IMR-90 (cell line): ENCODE data around the gene MSL3. TPM values are rescaled to one million over a fixed set of nuclear protein-coding genes. Genes with fewer than 3 reads are reported as not detected.

ENCODE experiments used
- ATAC-seq: fragments of 200-7000 bp; cut with Tn5 transposase; 2 replicates; pipeline ENCODE4 v1.9.1; 2020; ENCODE audit warnings: low read depth, mild to moderate bottlenecking, moderate library complexity
- BruUV-seq: library from RNA; stranded (reverse); fragments of 400-500 nt; replicated peaks from 2 replicates; lab custom pipeline; 2021; lab: Mats Ljungman, UMichigan
- CTCF ChIA-PET: fragments of 300-600 bp; formaldehyde crosslinking; extraction: SDS; loops from one replicate; lab custom pipeline; 2021; ENCODE audit warnings: antibody characterized with exemption; lab: Yijun Ruan, JAX
- POLR2A ChIA-PET: fragments of 300-600 bp; sonication (Branson Sonifier 250); formaldehyde crosslinking; loops from one replicate; lab custom pipeline; 2022; ENCODE audit warnings: antibody characterized with exemption; ENCODE audit not compliant: unreplicated experiment; lab: Charles Lee
- DNase-seq: peaks from one replicate; pipeline ENCODE4 v3.0.0; 2013
- H2AFZ ChIP-seq: replicated peaks from 2 replicates; pipeline ENCODE3; 2013; ENCODE audit warnings: low read length, mild to moderate bottlenecking; ENCODE audit not compliant: poor library complexity
- H2AK5ac ChIP-seq: 2 replicates; pipeline ENCODE4 v1.6.1; 2013; ENCODE audit warnings: low read depth, low read length, inconsistent platforms
- H2AK9ac ChIP-seq: replicated peaks from 2 replicates; pipeline ENCODE3; 2013; ENCODE audit warnings: mild to moderate bottlenecking, low read depth, low read length, moderate library complexity; ENCODE audit not compliant: poor library complexity
- H2BK120ac ChIP-seq: 2 replicates; pipeline ENCODE4 v1.6.1; 2013; ENCODE audit warnings: low read depth, low read length, inconsistent platforms
- H2BK15ac ChIP-seq: 3 replicates; pipeline ENCODE4 v1.6.1; 2013; ENCODE audit warnings: low read depth, low read length, inconsistent platforms
- H2BK20ac ChIP-seq: 2 replicates; pipeline ENCODE4 v1.6.1; 2013; ENCODE audit warnings: low read depth, mild to moderate bottlenecking, inconsistent platforms, low read length, moderate library complexity
- H2BK5ac ChIP-seq: 2 replicates; pipeline ENCODE4 v1.6.1; 2013; ENCODE audit warnings: mild to moderate bottlenecking, low read depth, low read length, inconsistent platforms; ENCODE audit not compliant: poor library complexity, severe bottlenecking
- H3K14ac ChIP-seq: replicated peaks from 2 replicates; pipeline ENCODE4 v1.6.1; 2013; ENCODE audit warnings: low read depth, low read length, inconsistent platforms
- H3K18ac ChIP-seq: 2 replicates; pipeline ENCODE4 v1.6.1; 2013; ENCODE audit warnings: low read depth, low read length, control low read depth
- H3K23ac ChIP-seq: 2 replicates; pipeline ENCODE4 v1.6.1; 2013; ENCODE audit warnings: low read depth, low read length, inconsistent platforms
- H3K27ac ChIP-seq: 2 replicates; pipeline ENCODE4 v1.5.1; 2013; ENCODE audit warnings: mild to moderate bottlenecking, control low read depth, low read length; ENCODE audit not compliant: insufficient read depth
- H3K27me3 ChIP-seq: 2 replicates; pipeline ENCODE4 v1.6.1; 2013; ENCODE audit warnings: low read length; ENCODE audit not compliant: control insufficient read depth, insufficient read depth
- H3K36me3 ChIP-seq: 2 replicates; pipeline ENCODE4 v1.6.1; 2013; ENCODE audit warnings: low read length, mixed read lengths; ENCODE audit not compliant: control insufficient read depth, insufficient read depth
- H3K4ac ChIP-seq: 2 replicates; pipeline ENCODE4 v1.6.1; 2013; ENCODE audit warnings: low read depth, low read length, inconsistent platforms
- H3K4me1 ChIP-seq: 2 replicates; pipeline ENCODE4 v1.6.1; 2013; ENCODE audit warnings: low read length, mixed read lengths; ENCODE audit not compliant: control insufficient read depth, insufficient read depth
- H3K4me2 ChIP-seq: 2 replicates; pipeline ENCODE4 v1.6.1; 2013; ENCODE audit warnings: low read depth, mild to moderate bottlenecking, control low read depth, low read length, moderate library complexity
- H3K4me3 ChIP-seq: 2 replicates; pipeline ENCODE4 v1.5.1; 2013; ENCODE audit warnings: low read depth, mild to moderate bottlenecking, control low read depth, low read length, moderate library complexity; ENCODE audit not compliant: insufficient read depth
- H3K56ac ChIP-seq: 2 replicates; pipeline ENCODE4 v1.6.1; 2013; ENCODE audit warnings: low read length, inconsistent platforms; ENCODE audit not compliant: insufficient read depth; ENCODE audit errors: extremely low read depth
- H3K79me1 ChIP-seq, 2 experiments: 2 replicates each; pipeline ENCODE4 v1.6.1; 2013; ENCODE audit warnings: low read length in 2 of 2, inconsistent platforms in 1 of 2, low read depth in 1 of 2
- H3K9ac ChIP-seq: 2 replicates; pipeline ENCODE4 v1.6.1; 2013; ENCODE audit warnings: low read depth, low read length, control low read depth
- H3K9me1 ChIP-seq: 2 replicates; pipeline ENCODE4 v1.6.1; 2013; ENCODE audit warnings: low read length, inconsistent platforms; ENCODE audit not compliant: insufficient read depth
- H3K9me3 ChIP-seq: 2 replicates; pipeline ENCODE4 v1.6.1; 2013; ENCODE audit warnings: low read length; ENCODE audit not compliant: control insufficient read depth, insufficient read depth
- H4K20me1 ChIP-seq: 2 replicates; pipeline ENCODE4 v1.6.1; 2013; ENCODE audit warnings: low read length, inconsistent platforms; ENCODE audit not compliant: insufficient read depth
- H4K5ac ChIP-seq: 2 replicates; pipeline ENCODE4 v1.6.1; 2013; ENCODE audit warnings: mild to moderate bottlenecking, low read depth, low read length, control low read depth
- H4K8ac ChIP-seq, 2 experiments: 2 replicates each; pipeline ENCODE4 v1.6.1; 2013; ENCODE audit warnings: low read depth in 2 of 2, low read length in 2 of 2, control low read depth in 1 of 2, inconsistent platforms in 1 of 2
- H4K91ac ChIP-seq: 2 replicates; pipeline ENCODE4 v1.6.1; 2013; ENCODE audit warnings: low read depth, low read length, inconsistent platforms; ENCODE audit not compliant: insufficient read depth
- CEBPB ChIP-seq: IDR thresholded peaks from 2 replicates; pipeline ENCODE4 v1.6.1; 2012; ENCODE audit warnings: low read depth, low read length, improper control_type of control experiment
- CHD1 ChIP-seq: IDR thresholded peaks from 2 replicates; pipeline ENCODE4 v1.6.1; 2012; ENCODE audit warnings: low read depth, low read length, improper control_type of control experiment
- CTCF ChIP-seq: conservative IDR thresholded peaks from 2 replicates; pipeline ENCODE4 v1.5.1; 2012; ENCODE audit warnings: mild to moderate bottlenecking, low read depth, low read length, improper control_type of control experiment
- FOS ChIP-seq: fragments of 150-350 bp; IDR thresholded peaks from 2 replicates; pipeline ENCODE4 v1.6.1; 2016; ENCODE audit warnings: low read depth, low read length
- MAFK ChIP-seq: IDR thresholded peaks from 2 replicates; pipeline ENCODE4 v1.6.1; 2012; ENCODE audit warnings: low read depth, low read length, improper control_type of control experiment
- MAZ ChIP-seq: IDR thresholded peaks from 2 replicates; pipeline ENCODE4 v1.6.1; 2012; ENCODE audit warnings: low read depth, mild to moderate bottlenecking, low read length, improper control_type of control experiment, moderate library complexity, borderline replicate concordance
- NFE2L2 ChIP-seq: fragments of 150-350 bp; IDR thresholded peaks from 2 replicates; pipeline ENCODE4 v1.6.1; 2016; ENCODE audit warnings: low read depth, mild to moderate bottlenecking, low read length
- POLR2A ChIP-seq: IDR thresholded peaks from 2 replicates; pipeline ENCODE4 v1.6.1; 2012; ENCODE audit warnings: mild to moderate bottlenecking, low read depth, low read length
- RAD21 ChIP-seq: IDR thresholded peaks from 2 replicates; pipeline ENCODE4 v1.6.1; 2012; ENCODE audit warnings: low read length, improper control_type of control experiment
- RCOR1 ChIP-seq: IDR thresholded peaks from 2 replicates; pipeline ENCODE4 v1.6.1; 2012; ENCODE audit warnings: mild to moderate bottlenecking, low read length, improper control_type of control experiment; ENCODE audit not compliant: insufficient replicate concordance
- SMC3 ChIP-seq: fragments of 150-350 bp; IDR thresholded peaks from 2 replicates; pipeline ENCODE4 v1.6.1; 2016; ENCODE audit warnings: low read depth, mild to moderate bottlenecking, antibody characterized with exemption, low read length, moderate library complexity
- USF2 ChIP-seq: fragments of 150-350 bp; IDR thresholded peaks from 2 replicates; pipeline ENCODE4 v1.6.1; 2017; ENCODE audit warnings: mild to moderate bottlenecking, antibody characterized with exemption, low read length, low read depth
- WGBS, 2 experiments: methylation state at CpG; one replicate each; pipeline versions ENCODE4 v1.1.5 to v1.1.7; 2013; ENCODE audit warnings: missing lambda C conversion rate in 2 of 2; ENCODE audit not compliant: insufficient read length in 1 of 2; ENCODE audit errors: extremely low coverage in 2 of 2; 5-methylcytosine and 5-hydroxymethylcytosine counted together
- dilution Hi-C: fragments of 300-500 bp; cut with HindIII; formaldehyde crosslinking; loops from one replicate; pipeline ENCODE4 v1.14.3; 2018; ENCODE audit warnings: low sequenced_read_pairs; ENCODE audit not compliant: unreplicated experiment
- in situ Hi-C: fragments of 300-500 bp; cut with MboI; formaldehyde crosslinking; loops from 3 replicates; pipeline ENCODE4 v1.14.3; 2019; ENCODE audit warnings: low sequenced_read_pairs, inconsistent platforms, mixed read lengths
- intact Hi-C: fragments of 100-400 bp; cut with micrococcal nuclease; formaldehyde crosslinking; loops from 2 replicates; pipeline ENCODE4 v1.10.0; 2022
- polyA plus RNA-seq, 3 experiments: library from polyadenylated mRNA; depleted of rRNA; stranded (reverse); fragments of >200 nt; gene quantifications; 2 replicates each; pipeline ENCODE4 v1.2.3, GENCODE V29; 2012; ENCODE audit warnings: low replicate concordance in 1 of 3
- total RNA-seq: library from RNA; depleted of rRNA; stranded (reverse); fragments of >200 nt; gene quantifications from 2 replicates; pipeline ENCODE4 v1.2.3, GENCODE V29; 2012
- TF ChIP-seq, protein P1 (sequence below): fragments of 150-350 bp; IDR thresholded peaks from 2 replicates; pipeline ENCODE4 v1.6.1; 2016; ENCODE audit warnings: low read depth, mild to moderate bottlenecking, low read length, moderate library complexity, borderline replicate concordance

The MSL3 gene
- total and polyA plus RNA-seq, 2 of the 4 experiments (the other 2 are of a cell fraction) = 19.6 to 21.3 TPM

GRCh38 chrX:11745881-11746280 lies 12.2 kb upstream of the MSL3 start:
- Histone ChIP-seq H4K91ac (no peak overlapping the region), H3K56ac (no peak overlapping the region), H3K9me3 (no peaks in the 10 kb centered on the region), H3K9ac (no peak overlapping the region), H3K4me1 (no peaks in the 10 kb centered on the region), H3K9me1 (no peaks in the 10 kb centered on the region), H3K27ac (no peak overlapping the region), H4K5ac (no peak overlapping the region), H3K14ac (no peak overlapping the region), H2AK9ac (no peak overlapping the region), H4K8ac (no peak overlapping the region), H3K23ac (no peak overlapping the region), H2AFZ (no peak overlapping the region), H2BK20ac (no peak overlapping the region), H2BK15ac (no peak overlapping the region), H3K36me3 (no peaks in the 10 kb centered on the region), H3K4me2 (no peak overlapping the region), H4K20me1 (no peaks in the 10 kb centered on the region), H3K18ac (no peak overlapping the region), H2BK5ac (no peak overlapping the region), H3K27me3 (peaks cover 11% of the 10 kb centered on the region), H3K4me3 (no peak overlapping the region), H3K4ac (no peak overlapping the region), H2BK120ac (no peak overlapping the region), H2AK5ac (no peak overlapping the region), H3K79me1 (no peaks in the 10 kb centered on the region)
- no CpG with 5 or more reads among the region's 2 CpGs for WGBS, 2 experiments
- no TSS peak for BruUV-seq
- ChIA-PET CTCF (no interaction called here), POLR2A (no interaction called here)
- TF ChIP-seq RAD21 (no peak), CHD1 (no peak), SMC3 (no peak), NFE2L2 (no peak), FOS (no peak), MAZ (no peak), CEBPB (no peak), RCOR1 (no peak), MAFK (no peak), CTCF (no peak), USF2 (no peak), POLR2A (no peak)
- TF ChIP-seq, protein P1, sequence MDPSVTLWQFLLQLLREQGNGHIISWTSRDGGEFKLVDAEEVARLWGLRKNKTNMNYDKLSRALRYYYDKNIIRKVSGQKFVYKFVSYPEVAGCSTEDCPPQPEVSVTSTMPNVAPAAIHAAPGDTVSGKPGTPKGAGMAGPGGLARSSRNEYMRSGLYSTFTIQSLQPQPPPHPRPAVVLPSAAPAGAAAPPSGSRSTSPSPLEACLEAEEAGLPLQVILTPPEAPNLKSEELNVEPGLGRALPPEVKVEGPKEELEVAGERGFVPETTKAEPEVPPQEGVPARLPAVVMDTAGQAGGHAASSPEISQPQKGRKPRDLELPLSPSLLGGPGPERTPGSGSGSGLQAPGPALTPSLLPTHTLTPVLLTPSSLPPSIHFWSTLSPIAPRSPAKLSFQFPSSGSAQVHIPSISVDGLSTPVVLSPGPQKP = no peak
- in situ Hi-C loops = no loop called here
- intact Hi-C loops = no loop called here
- ATAC-seq (no peak), DNase-seq (no peak)
- dilution Hi-C loops = no loop called here
